GM12878 (cell line): Measurements from ENCODE around the gene SHCBP1L.

ENCODE experiments used
- CBFB ChIP-seq: IDR thresholded peaks from 2 replicates; pipeline ENCODE4 v1.6.1; 2016; ENCODE audit warnings: antibody characterized with exemption, low read depth
- CTCF ChIP-seq, 3 experiments: IDR thresholded peaks in 2 of 3; conservative IDR thresholded peaks in 1 of 3; 2 replicates each; pipeline ENCODE4 v1.5.1; 2011; ENCODE audit warnings: low read depth in 3 of 3, low read length in 3 of 3, mild to moderate bottlenecking in 3 of 3, control low read depth in 2 of 3, moderate library complexity in 2 of 3, inconsistent platforms in 1 of 3, mixed read lengths in 1 of 3; ENCODE audit not compliant: control insufficient read depth in 2 of 3, insufficient read depth in 1 of 3; ENCODE audit errors: extremely low read depth in 1 of 3
- ESRRA ChIP-seq: IDR thresholded peaks from 2 replicates; pipeline ENCODE4 v1.6.1; 2012; ENCODE audit warnings: mild to moderate bottlenecking, low read length, improper control_type of control experiment
- EZH2 ChIP-seq: IDR thresholded peaks from 2 replicates; pipeline ENCODE4 v1.6.1; 2012; ENCODE audit warnings: low read depth, mild to moderate bottlenecking, control low read depth, inconsistent platforms, low read length, borderline replicate concordance; ENCODE audit not compliant: control insufficient read depth
- JUND ChIP-seq: IDR thresholded peaks from 2 replicates; pipeline ENCODE4 v1.6.1; 2012; ENCODE audit warnings: low read depth, mild to moderate bottlenecking, low read length, improper control_type of control experiment, moderate library complexity
- KDM1A ChIP-seq: fragments of 200-600 bp; sonication (generic); IDR thresholded peaks from 2 replicates; pipeline ENCODE4 v1.6.1; 2016; ENCODE audit warnings: borderline replicate concordance
- MXI1 ChIP-seq: fragments of 150-350 bp; IDR thresholded peaks from 2 replicates; pipeline ENCODE4 v1.6.1; 2011; ENCODE audit warnings: low read depth, mild to moderate bottlenecking, inconsistent platforms, low read length, improper control_type of control experiment
- NFYB ChIP-seq: IDR thresholded peaks from 2 replicates; pipeline ENCODE4 v1.6.1; 2011; ENCODE audit warnings: low read depth, mild to moderate bottlenecking, low read length, improper control_type of control experiment, moderate library complexity; ENCODE audit not compliant: insufficient read depth
- POLR2A ChIP-seq: IDR thresholded peaks from 2 replicates; pipeline ENCODE4 v1.6.1; 2011; ENCODE audit warnings: low read depth, mild to moderate bottlenecking, low read length
- POLR2AphosphoS5 ChIP-seq: IDR thresholded peaks from 2 replicates; pipeline ENCODE4 v1.6.1; 2011; ENCODE audit warnings: mild to moderate bottlenecking, low read length, inconsistent platforms
- RUNX3 ChIP-seq: IDR thresholded peaks from 2 replicates; pipeline ENCODE4 v1.6.1; 2012; ENCODE audit warnings: low read length, inconsistent platforms
- SIN3A ChIP-seq: IDR thresholded peaks from 2 replicates; pipeline ENCODE4 v1.6.1; 2012; ENCODE audit warnings: low read depth, low read length, improper control_type of control experiment
- TAF1 ChIP-seq: IDR thresholded peaks from 2 replicates; pipeline ENCODE4 v1.6.1; 2011; ENCODE audit warnings: mild to moderate bottlenecking, low read depth, low read length, borderline replicate concordance

GRCh38 chr1:182995894-182996293 lies 42.9 kb upstream of the SHCBP1L start:
- TF ChIP-seq KDM1A (no peak), CTCF (IDR thresholded peaks at IDR 0.05 in 2 of 3, conservative IDR thresholded peaks at IDR 0.05 in 1 of 3; ENCODE audit: control insufficient read depth in 2 of 3, extremely low read depth in 1 of 3, insufficient read depth in 1 of 3, low read depth in 3 of 3, low read length in 3 of 3) (no peak), ESRRA (no peak), POLR2A (no peak), TAF1 (no peak), MXI1 (no peak), SIN3A (no peak), NFYB (no peak), JUND (no peak), RUNX3 (no peak), CBFB (no peak), EZH2 (no peak), POLR2AphosphoS5 (no peak)
